K562 (cell line): ENCODE results near the gene AFAP1. TPM values are rescaled to one million over a fixed set of nuclear protein-coding genes. Genes with fewer than 3 reads are reported as not detected.

ENCODE experiments used
- ATAC-seq: fragments of 200-7000 bp; cut with Tn5 transposase; 3 replicates; pipeline ENCODE4 v1.9.1; 2020; ENCODE audit warnings: moderate library complexity
- BruUV-seq: library from RNA; stranded (reverse); fragments of 400-500 nt; replicated peaks from 2 replicates; lab custom pipeline; 2021; lab: Mats Ljungman, UMichigan
- CTCF ChIA-PET: fragments of 300-600 bp; formaldehyde crosslinking; extraction: SDS; loops from one replicate; lab custom pipeline; 2021; ENCODE audit warnings: low intra/inter-chr PET ratio; lab: Yijun Ruan, JAX
- POLR2A ChIA-PET: fragments of 300-600, 350-650 bp; sonication (Branson Sonifier 250); formaldehyde crosslinking; extraction: SDS; loops from one replicate; lab custom pipeline; 2021; ENCODE audit warnings: antibody characterized with exemption, inconsistent platforms; lab: Yijun Ruan, JAX
- DNase-seq, 4 experiments: peaks; one replicate each; pipeline versions ENCODE4 v3.0.0 to v3.0.0-alpha.2; 2011 to 2018; ENCODE audit warnings: low spot score in 3 of 4, mixed read lengths in 3 of 4; ENCODE audit errors: extremely low read depth in 1 of 4
- FAIRE-seq: peaks from 2 replicates; lab custom pipeline; 2011; peaks lifted over from hg19 to GRCh38; lab: Jason Lieb, UNC
- H2AFZ ChIP-seq: 2 replicates; pipeline ENCODE4 v1.6.0; 2011; ENCODE audit warnings: low read depth, low read length, control low read depth, inconsistent platforms
- H3K27ac ChIP-seq: fragments of 200-600 bp; 3 replicates; pipeline ENCODE4 v1.8.0; 2011; ENCODE audit warnings: low read depth, mild to moderate bottlenecking, control low read depth, inconsistent platforms, low read length, moderate library complexity, mixed read lengths; ENCODE audit errors: extremely low read depth
- H3K27me3 ChIP-seq, 2 experiments: fragments of 300-600 bp in 1 of 2; 2 replicates in 1 of 2; 3 replicates in 1 of 2; pipeline versions ENCODE4 v1.6.0 to v1.8.0; 2011; ENCODE audit warnings: inconsistent platforms in 2 of 2, low read length in 2 of 2, mild to moderate bottlenecking in 1 of 2, mixed read lengths in 1 of 2, moderate library complexity in 1 of 2; ENCODE audit not compliant: control insufficient read depth in 2 of 2, insufficient read depth in 2 of 2
- H3K36me3 ChIP-seq: fragments of 300-600 bp; 3 replicates; pipeline ENCODE4 v1.8.0; 2011; ENCODE audit warnings: mild to moderate bottlenecking, low read length, inconsistent platforms; ENCODE audit not compliant: control insufficient read depth, insufficient read depth
- H3K4me1 ChIP-seq, 2 experiments: fragments of 200-600 bp in 1 of 2; replicated peaks in 1 of 2; 2 replicates in 1 of 2; 3 replicates in 1 of 2; pipeline versions ENCODE4 v1.5.1 to v1.8.0; 2011; ENCODE audit warnings: inconsistent platforms in 2 of 2, low read length in 2 of 2, mild to moderate bottlenecking in 1 of 2, mixed read lengths in 1 of 2, moderate library complexity in 1 of 2; ENCODE audit not compliant: control insufficient read depth in 2 of 2, insufficient read depth in 2 of 2
- H3K4me2 ChIP-seq: 2 replicates; pipeline ENCODE4 v1.6.1; 2011; ENCODE audit warnings: low read length, control low read depth, inconsistent platforms, mixed read lengths; ENCODE audit not compliant: insufficient read depth
- H3K4me3 ChIP-seq: fragments of 200-600 bp; sonication (generic), shearing (Covaris generic); 2 replicates; pipeline ENCODE4 v1.5.1; 2016; ENCODE audit warnings: control low read depth, inconsistent platforms
- H3K79me2 ChIP-seq: fragments of 200-600 bp; 3 replicates; pipeline ENCODE4 v1.8.0; 2011; ENCODE audit warnings: low read length, inconsistent platforms; ENCODE audit not compliant: control insufficient read depth, insufficient read depth
- H3K9ac ChIP-seq, 2 experiments: 2 replicates each; pipeline versions ENCODE4 v1.6.0 to v1.6.1; 2011; ENCODE audit warnings: low read depth in 2 of 2, low read length in 2 of 2, control low read depth in 1 of 2, inconsistent platforms in 1 of 2, mild to moderate bottlenecking in 1 of 2, mixed read lengths in 1 of 2; ENCODE audit not compliant: insufficient read depth in 1 of 2
- H3K9me1 ChIP-seq: one replicate; pipeline ENCODE4 v1.6.0; 2011; ENCODE audit warnings: inconsistent platforms, mild to moderate bottlenecking, low read length, moderate library complexity; ENCODE audit not compliant: control insufficient read depth, insufficient read depth
- H3K9me3 ChIP-seq: replicated peaks from 2 replicates; pipeline ENCODE4 v1.5.1; 2011; ENCODE audit warnings: low read depth, low read length, inconsistent platforms; ENCODE audit not compliant: control insufficient read depth, insufficient read depth
- H4K20me1 ChIP-seq: replicated peaks from 2 replicates; pipeline ENCODE4 v1.6.1; 2011; ENCODE audit warnings: low read length, inconsistent platforms, mixed read lengths; ENCODE audit not compliant: control insufficient read depth, insufficient read depth
- NCOR1 ChIP-seq: fragments of 450-650 bp; IDR thresholded peaks from 2 replicates; pipeline ENCODE4 v1.6.1; 2016; ENCODE audit warnings: mild to moderate bottlenecking, moderate library complexity
- PPARD ChIP-seq: fragments of 250-450 bp; sonication (Bioruptor Pico); IDR thresholded peaks from 2 replicates; pipeline ENCODE4 v1.8.0; 2022; ENCODE audit warnings: inconsistent platforms, mild to moderate bottlenecking, moderate library complexity
- XRCC5 ChIP-seq: fragments of 200-400 bp; formaldehyde crosslinking; IDR thresholded peaks from 2 replicates; pipeline ENCODE4 v1.6.1; 2017; ENCODE audit warnings: low read depth, mild to moderate bottlenecking, low read length
- WGBS: fragments of 100-300 bp; shearing (Covaris generic); methylation state at CpG from one replicate; pipeline ENCODE4 v1.1.6; 2016; ENCODE audit warnings: low coverage, mixed read lengths; ENCODE audit not compliant: insufficient coverage; ENCODE audit errors: missing lambda C conversion rate; 5-methylcytosine and 5-hydroxymethylcytosine counted together
- in situ Hi-C: fragments of 300-500 bp; cut with MboI; formaldehyde crosslinking; loops from 4 replicates; pipeline ENCODE4 v1.15.0; 2018; ENCODE audit warnings: inconsistent platforms, mixed read lengths
- intact Hi-C: fragments of 100-400 bp; cut with micrococcal nuclease; formaldehyde crosslinking; loops from 2 replicates; pipeline ENCODE4 v1.14.2; 2022
- polyA plus RNA-seq, 8 experiments: library from polyadenylated mRNA; depleted of rRNA in 4 of 8; stranded (reverse) in 5 of 8; unstranded in 3 of 8; fragments of >200 nt; fragmentation: Nextera tagmentation in 2 of 8; fragmentation: Illumina TruSeq in 1 of 8; extraction: Ambion mirVana in 2 of 8; extraction: Trizol in 1 of 8; gene quantifications; 2 replicates each; pipeline versions ENCODE4 v1.2.1 to v1.2.3, GENCODE V29; 2011 to 2014; ENCODE audit warnings: inconsistent platforms in 1 of 8, missing spikeins in 1 of 8
- total RNA-seq, 7 experiments: library from RNA; depleted of rRNA in 6 of 7; stranded (reverse); fragments of >200 nt in 6 of 7; fragmentation: Illumina TruSeq in 2 of 7; extraction: Trizol in 2 of 7; gene quantifications; 2 replicates each; pipeline versions ENCODE4 v1.2.1 to v1.2.3, GENCODE V29; 2011 to 2021; ENCODE audit warnings: low replicate concordance in 1 of 7

AFAP1 gene
- total and polyA plus RNA-seq, 9 of the 15 experiments (the other 6 are each of a cell fraction or from before 2014, with no cell fraction given): 0.07 to 0.42 (median 0.12) TPM; not detected in 1

- H3K9me1 ChIP-seq: no peaks in the 10 kb centered on the region
- WGBS: 8% methylated on average over 6 of the region's 6 CpGs
- H3K79me2 ChIP-seq: no peaks in the 10 kb centered on the region
- H3K9me3 ChIP-seq: no peaks in the 10 kb centered on the region
- no peak for TF ChIP-seq NCOR1
- H3K4me1 ChIP-seq: no peaks in the 10 kb centered on the region
- peaks cover 15 to 46% of the 10 kb centered on the region in 2 experiments for H3K27me3 ChIP-seq
- H3K36me3 ChIP-seq: no peaks in the 10 kb centered on the region
- intact Hi-C loops: no loop called here
- in situ Hi-C loops: no loop called here
- ChIA-PET POLR2A (interaction anchor here (0.5 to 1.1 kb wide), 4 partner anchors 9 to 145 kb away, joined by 3 to 5 read pairs (median 4); no protein-coding TSS in a partner anchor), CTCF (no interaction called here)
- FAIRE-seq (no peak), ATAC-seq (no peak), DNase-seq (no peak)
- no peak overlapping the region for H3K4me3 ChIP-seq
- BruUV-seq: no TSS peak
- no peak overlapping the region for H2AFZ ChIP-seq
- H4K20me1 ChIP-seq: no peaks in the 10 kb centered on the region; the same call in 1 of the 2 replicates
- H3K27ac ChIP-seq: no peak overlapping the region
- H3K4me2 ChIP-seq: no peak overlapping the region
- no peak overlapping the region for H3K9ac ChIP-seq
These were observed 121.7 kb downstream of the AFAP1 start for GRCh38 chr4:7817877-7818398.

DNA sequence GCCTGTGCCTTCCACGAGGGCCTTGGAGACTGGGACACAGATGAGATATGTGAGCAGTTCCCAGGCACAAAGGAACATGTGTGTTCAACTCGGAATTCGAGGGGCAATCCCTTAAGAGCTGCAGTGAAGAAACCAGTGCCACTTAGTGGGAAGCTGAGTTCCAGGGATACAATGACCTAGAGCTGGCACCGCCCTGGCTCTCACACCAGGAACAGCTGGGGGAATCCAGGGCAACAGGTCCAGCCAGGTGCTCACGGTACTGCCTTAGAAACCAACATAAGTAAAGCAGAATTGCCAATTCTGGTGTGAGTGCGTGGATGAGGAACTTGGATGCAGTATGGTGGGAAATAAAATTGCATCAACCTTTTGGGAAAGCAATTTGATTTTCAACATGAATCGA is 122.9 kb downstream of the AFAP1 start:
- Histone ChIP-seq H3K36me3 (no peaks in the 10 kb centered on the region), H3K27ac (no peak overlapping the region), H3K9me3 (no peaks in the 10 kb centered on the region), H3K27me3 (peaks cover 26 to 55% of the 10 kb centered on the region in 2 experiments), H3K4me3 (no peak overlapping the region), H3K9me1 (no peaks in the 10 kb centered on the region), H3K4me1 (no peaks in the 10 kb centered on the region), H3K79me2 (no peaks in the 10 kb centered on the region), H3K9ac (no peak overlapping the region), H4K20me1 (no peaks in the 10 kb centered on the region; the same call in 1 of the 2 replicates), H3K4me2 (no peak overlapping the region), H2AFZ (no peak overlapping the region)
- TF ChIP-seq XRCC5: no peak
- no peak for TF ChIP-seq PPARD (CRISPR knock-in tag)
- 4% methylated on average over 7 of the region's 7 CpGs for WGBS
- POLR2A ChIA-PET: interaction anchor here (1.1 kb wide), 1 partner anchor 12 kb away, joined by 3 read pairs; no protein-coding TSS in a partner anchor
- BruUV-seq: no TSS peak
- FAIRE-seq (no peak), DNase-seq (no peak), ATAC-seq (no peak)
- in situ Hi-C loops (no loop called here), intact Hi-C loops (no loop called here)
- CTCF ChIA-PET: no interaction called here
